Esophagus muscularis mucosa (tissue), 4 donors: ENCODE data around the gene HM13. TPM values are rescaled to one million over a fixed set of nuclear protein-coding genes. Genes with fewer than 3 reads are reported as not detected.
"Not testable (repeated sequence)": the region's sequence is repeated elsewhere in the genome, so short reads cannot be mapped to it uniquely, and the experiment has no call there.

ENCODE experiments used
- DNase-seq: peaks from one replicate; pipeline ENCODE4 v3.0.0-alpha.2; 2017; ENCODE audit errors: extremely low spot score
- H3K27ac ChIP-seq, 4 donors: fragments of 200-600 bp; sonication (generic); replicated peaks in 1 of 4; 1 replicate in 3 of 4; 2 replicates in 1 of 4; pipeline ENCODE4 v1.5.1; 2016 to 2019; ENCODE audit warnings: mild to moderate bottlenecking in 1 of 4
- H3K27me3 ChIP-seq, 4 donors: fragments of 200-600 bp; sonication (generic); one replicate each; pipeline versions ENCODE4 v1.5.1 to v1.6.0; 2016 to 2019
- H3K36me3 ChIP-seq, 4 donors: fragments of 200-600 bp; sonication (generic); one replicate each; pipeline ENCODE4 v1.5.1; 2016 to 2019
- H3K4me1 ChIP-seq, 4 donors: fragments of 200-600 bp; sonication (generic); one replicate each; pipeline ENCODE4 v1.5.1; 2016 to 2019
- H3K4me3 ChIP-seq, 4 donors: fragments of 200-600 bp; sonication (generic); 1 replicate in 2 of 4; 2 replicates in 2 of 4; pipeline ENCODE4 v1.5.1; 2016 to 2019; ENCODE audit warnings: mild to moderate bottlenecking in 4 of 4, moderate library complexity in 1 of 4
- H3K9me3 ChIP-seq, 4 donors: fragments of 200-600 bp; sonication (generic); 1 replicate in 3 of 4; 2 replicates in 1 of 4; pipeline ENCODE4 v1.5.1; 2016 to 2019
- CTCF ChIP-seq, 3 experiments: fragments of 200-600 bp in 2 of 3; fragments of 450-650 bp in 1 of 3; sonication (generic) in 2 of 3; IDR thresholded peaks; one replicate each; pipeline ENCODE4 v1.5.1; 2017 to 2019; ENCODE audit warnings: antibody characterized with exemption in 3 of 3, mild to moderate bottlenecking in 2 of 3, moderate library complexity in 1 of 3
- EP300 ChIP-seq: sonication (generic); formaldehyde crosslinking; IDR thresholded peaks from one replicate; pipeline ENCODE4 v1.6.1; 2017; ENCODE audit warnings: antibody characterized with exemption
- POLR2A ChIP-seq: fragments of 450-650 bp; IDR thresholded peaks from one replicate; pipeline ENCODE4 v1.6.1; 2017; ENCODE audit warnings: antibody characterized with exemption, moderate library complexity, mild to moderate bottlenecking, low read depth
- POLR2AphosphoS5 ChIP-seq, 2 donors: sonication (generic); formaldehyde crosslinking; IDR thresholded peaks; one replicate each; pipeline ENCODE4 v1.6.1; 2017; ENCODE audit warnings: antibody characterized with exemption in 2 of 2
- WGBS: methylation state at CpG from one replicate; pipeline ENCODE4 v1.1.5; 2018; 5-methylcytosine and 5-hydroxymethylcytosine counted together
- intact Hi-C: fragments of 100-400 bp; cut with DNase I; formaldehyde crosslinking; loops from one replicate; pipeline ENCODE4 v1.15.1; 2023
- total RNA-seq, 4 donors: library from RNA; depleted of rRNA; stranded (reverse); fragments of >200 nt; gene quantifications; one replicate each; pipeline versions ENCODE4 v1.1.0 to v1.2.1, GENCODE V29; 2016

The HM13 gene
- total RNA-seq, 4 donors from 2014 or later: 41.5 to 67.7 (median 47.6) TPM

- H3K9me3 ChIP-seq: no peaks in the 10 kb centered on the region
- no peak overlapping the region for H3K4me3 ChIP-seq
- H3K4me1 ChIP-seq: no peaks in the 10 kb centered on the region
- intact Hi-C loops: no loop called here
- H3K27me3 ChIP-seq: no peaks in the 10 kb centered on the region
- no peak for DNase-seq
- TF ChIP-seq POLR2A: no peak
- no peak for TF ChIP-seq CTCF (IDR thresholded peaks at IDR 0.05)
- TF ChIP-seq POLR2AphosphoS5 (IDR thresholded peaks at IDR 0.05): no peak
- TF ChIP-seq EP300: no peak
- H3K36me3 ChIP-seq: peaks cover 54 to 96% (median 92%) of the 10 kb centered on the region in 4 donors
- WGBS: 98% methylated on average over 5 of the region's 5 CpGs
- no peak overlapping the region for H3K27ac ChIP-seq
Measured at GRCh38 chr20:31536575-31536974, 22.3 kb downstream of the HM13 start.

DNA sequence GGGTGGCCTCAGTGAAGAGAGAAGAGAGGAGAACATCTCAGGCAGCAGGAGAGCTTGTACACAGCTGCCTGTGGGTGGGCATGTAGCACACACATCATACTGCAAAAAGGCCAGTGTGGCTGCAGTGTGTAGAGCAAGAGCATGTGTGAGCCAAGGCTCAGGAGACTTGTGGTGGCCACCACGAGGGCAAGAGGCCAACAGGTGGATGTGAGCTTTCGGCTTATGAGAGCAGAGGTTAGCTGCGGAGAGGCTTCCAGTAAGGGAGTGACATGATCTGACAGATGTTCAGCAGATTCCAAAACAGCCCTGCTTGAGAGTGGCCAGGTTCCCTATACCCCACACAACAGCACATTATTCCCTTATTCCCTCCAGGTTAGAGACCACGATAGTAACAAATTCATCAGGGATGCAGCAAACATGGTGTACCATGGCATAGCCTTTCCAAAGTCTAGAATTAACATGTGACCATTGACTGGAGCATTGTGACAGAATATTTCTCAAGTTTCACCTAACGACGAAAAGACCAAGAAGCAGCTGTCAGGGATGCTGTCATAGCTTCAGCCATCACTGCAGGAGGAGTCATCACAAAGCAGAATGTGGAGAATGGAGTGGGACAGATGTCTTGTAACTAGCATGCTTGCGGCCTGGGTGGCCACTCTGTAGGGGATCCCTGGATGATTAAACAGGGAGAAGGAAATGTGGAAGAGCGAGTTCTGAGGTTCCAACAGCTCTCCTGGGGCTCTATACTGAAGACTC is 23.1 kb downstream of the HM13 start:
- no peak overlapping the region for H3K27ac ChIP-seq
- H3K9me3 ChIP-seq: no peaks in the 10 kb centered on the region
- peaks cover 0 to 6% (median 0%) of the 10 kb centered on the region in 4 donors for H3K4me1 ChIP-seq
- intact Hi-C loops: no loop called here
- no peaks in the 10 kb centered on the region for H3K27me3 ChIP-seq
- peaks cover 47 to 93% (median 90%) of the 10 kb centered on the region in 4 donors for H3K36me3 ChIP-seq
- TF ChIP-seq CTCF (IDR thresholded peaks at IDR 0.05) (no peak), POLR2A (no peak), EP300 (no peak), POLR2AphosphoS5 (IDR thresholded peaks at IDR 0.05) (no peak)
- WGBS: 93% methylated on average over 8 of the region's 8 CpGs
- DNase-seq: no peak
- H3K4me3 ChIP-seq: no peak overlapping the region

GRCh38 chr20:31537890-31538289 is 23.6 kb downstream of the HM13 start:
- 53% methylated on average over 4 of the region's 4 CpGs for WGBS
- Histone ChIP-seq H3K4me1 (peaks cover 0 to 8% (median 0%) of the 10 kb centered on the region in 4 donors), H3K9me3 (no peaks in the 10 kb centered on the region), H3K4me3 (no peak overlapping the region), H3K27me3 (no peaks in the 10 kb centered on the region), H3K27ac (no peak overlapping the region), H3K36me3 (peaks cover 46 to 93% (median 89%) of the 10 kb centered on the region in 4 donors)
- DNase-seq: no peak
- TF ChIP-seq EP300 (no peak), CTCF (IDR thresholded peaks at IDR 0.05) (no peak), POLR2AphosphoS5 (IDR thresholded peaks at IDR 0.05) (no peak), POLR2A (no peak)
- intact Hi-C loops: no loop called here

GRCh38 chr20:31538326-31538725 is 24.1 kb downstream of the HM13 start:
- Histone ChIP-seq H3K4me3 (no peak overlapping the region), H3K27me3 (no peaks in the 10 kb centered on the region), H3K27ac (no peak overlapping the region), H3K9me3 (no peaks in the 10 kb centered on the region), H3K36me3 (peaks cover 42 to 93% (median 90%) of the 10 kb centered on the region in 4 donors), H3K4me1 (peaks cover 0 to 8% (median 0%) of the 10 kb centered on the region in 4 donors)
- DNase-seq: no peak
- WGBS: 82% methylated on average over 4 of the region's 4 CpGs
- no peak for TF ChIP-seq EP300
- intact Hi-C loops: no loop called here

- H3K4me3 ChIP-seq, H3K27me3 ChIP-seq, intact Hi-C loops, H3K9me3 ChIP-seq, H3K27ac ChIP-seq, DNase-seq: not testable (repeated sequence)
- Histone ChIP-seq H3K36me3 (peaks cover 38 to 86% (median 84%) of the 10 kb centered on the region in 4 donors), H3K4me1 (peaks cover 0 to 18% (median 11%) of the 10 kb centered on the region in 4 donors)
- 94% methylated on average over 3 of the region's 3 CpGs for WGBS
Measured at GRCh38 chr20:31539636-31540035, 25.4 kb downstream of the HM13 start.
